Nephron progenitor cell (in vitro differentiated cells): ENCODE measurements around the gene SNTB2.

Experiments
- DNase-seq: peaks from one replicate; pipeline ENCODE4 v3.0.0; 2021
- H3K27ac Mint-ChIP-seq: 2 replicates; pipeline ENCODE4 v1.8.0; 2021; ENCODE audit warnings: mild to moderate bottlenecking, moderate library complexity, mixed read lengths
- H3K27me3 Mint-ChIP-seq: 2 replicates; pipeline ENCODE4 v1.8.0; 2021; ENCODE audit warnings: mild to moderate bottlenecking, low read depth, mixed read lengths; ENCODE audit not compliant: poor library complexity
- H3K36me3 Mint-ChIP-seq: 2 replicates; pipeline ENCODE4 v1.8.0; 2021; ENCODE audit warnings: low read depth, mixed read lengths
- H3K4me1 Mint-ChIP-seq: 2 replicates; pipeline ENCODE4 v1.8.0; 2021; ENCODE audit warnings: mixed read lengths
- H3K4me3 Mint-ChIP-seq: 2 replicates; pipeline ENCODE4 v1.8.0; 2021; ENCODE audit warnings: mild to moderate bottlenecking, moderate library complexity, mixed read lengths
- H3K9me3 Mint-ChIP-seq: 2 replicates; pipeline ENCODE4 v1.8.0; 2021; ENCODE audit warnings: mild to moderate bottlenecking, moderate library complexity, mixed read lengths
- CTCF ChIP-seq: fragments of 200-600 bp; sonication (generic); IDR thresholded peaks from 2 replicates; pipeline ENCODE4 v1.5.0; 2021; ENCODE audit warnings: antibody characterized with exemption

Gene SNTB2

GRCh38 chr16:69319826-69320739 is 133.1 kb downstream of the SNTB2 start:
- no peak for DNase-seq
- peak overlapping the region; percentile 98 for H3K27ac Mint-ChIP-seq
- peaks cover 29% of the 10 kb centered on the region for H3K4me1 Mint-ChIP-seq
- no peak for TF ChIP-seq CTCF
- no peaks in the 10 kb centered on the region for H3K9me3 Mint-ChIP-seq
- H3K36me3 Mint-ChIP-seq: peaks cover 55% of the 10 kb centered on the region
- H3K27me3 Mint-ChIP-seq: no peaks in the 10 kb centered on the region
- H3K4me3 Mint-ChIP-seq: no peak overlapping the region

GRCh38 chr16:69320740-69321073 is 133.7 kb downstream of the SNTB2 start:
- Mint-ChIP-seq H3K27ac (peak overlapping the region; percentile 77), H3K4me1 (peaks cover 30% of the 10 kb centered on the region), H3K9me3 (no peaks in the 10 kb centered on the region), H3K4me3 (no peak overlapping the region), H3K36me3 (peaks cover 60% of the 10 kb centered on the region), H3K27me3 (no peaks in the 10 kb centered on the region)
- DNase-seq: no peak
- no peak for TF ChIP-seq CTCF

- no peak for TF ChIP-seq CTCF
- Mint-ChIP-seq H3K4me3 (no peak overlapping the region), H3K27ac (peak overlapping the region; percentile 85), H3K27me3 (no peaks in the 10 kb centered on the region), H3K4me1 (peaks cover 34% of the 10 kb centered on the region), H3K36me3 (peaks cover 60% of the 10 kb centered on the region), H3K9me3 (no peaks in the 10 kb centered on the region)
- DNase-seq: no peak
Measured at GRCh38 chr16:69321080-69321479, 134.1 kb downstream of the SNTB2 start.

- Mint-ChIP-seq H3K36me3 (peaks cover 61% of the 10 kb centered on the region), H3K9me3 (no peaks in the 10 kb centered on the region), H3K27me3 (no peaks in the 10 kb centered on the region), H3K4me3 (no peak overlapping the region), H3K4me1 (peaks cover 41% of the 10 kb centered on the region), H3K27ac (peak overlapping the region; percentile 85)
- no peak for TF ChIP-seq CTCF
- DNase-seq: no peak
Measured at GRCh38 chr16:69322343-69322742, 135.4 kb downstream of the SNTB2 start.

- H3K4me3 Mint-ChIP-seq: no peak overlapping the region
- peaks cover 45% of the 10 kb centered on the region for H3K4me1 Mint-ChIP-seq
- no peaks in the 10 kb centered on the region for H3K9me3 Mint-ChIP-seq
- peaks cover 61% of the 10 kb centered on the region for H3K36me3 Mint-ChIP-seq
- no peak overlapping the region for H3K27ac Mint-ChIP-seq
- H3K27me3 Mint-ChIP-seq: no peaks in the 10 kb centered on the region
- no peak for DNase-seq
- TF ChIP-seq CTCF: no peak
Measured at GRCh38 chr16:69323415-69323814, 136.5 kb downstream of the SNTB2 start.

GRCh38 chr16:69324013-69324531 is 137.1 kb downstream of the SNTB2 start:
- no peak for TF ChIP-seq CTCF
- DNase-seq: no peak
- H3K27ac Mint-ChIP-seq: peak overlapping the region; percentile 77
- H3K9me3 Mint-ChIP-seq: no peaks in the 10 kb centered on the region
- no peaks in the 10 kb centered on the region for H3K27me3 Mint-ChIP-seq
- peaks cover 59% of the 10 kb centered on the region for H3K36me3 Mint-ChIP-seq
- no peak overlapping the region for H3K4me3 Mint-ChIP-seq
- H3K4me1 Mint-ChIP-seq: peaks cover 51% of the 10 kb centered on the region
